ENCODE results near the gene SMIM20.

DNA sequence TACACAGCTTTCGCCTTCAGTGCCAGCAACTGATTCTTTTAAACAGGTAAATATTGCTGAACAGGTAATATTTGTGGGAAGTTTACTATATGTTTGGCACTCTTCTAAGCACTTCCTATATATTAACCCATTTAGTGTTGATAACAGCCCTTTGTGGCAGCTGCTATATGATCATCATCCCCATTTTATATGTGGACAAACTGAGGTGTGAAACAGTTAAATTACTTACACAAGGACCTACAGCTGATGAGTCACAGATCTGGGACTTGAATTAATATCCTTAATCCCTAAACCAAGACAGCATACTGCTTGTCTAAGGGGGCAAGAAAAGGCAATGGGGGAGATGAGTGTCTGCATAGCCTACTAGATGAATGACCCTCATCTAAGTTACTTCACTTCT, 2.9 kb downstream of the SMIM20 start:
- TF ChIP-seq, protein P1, sequence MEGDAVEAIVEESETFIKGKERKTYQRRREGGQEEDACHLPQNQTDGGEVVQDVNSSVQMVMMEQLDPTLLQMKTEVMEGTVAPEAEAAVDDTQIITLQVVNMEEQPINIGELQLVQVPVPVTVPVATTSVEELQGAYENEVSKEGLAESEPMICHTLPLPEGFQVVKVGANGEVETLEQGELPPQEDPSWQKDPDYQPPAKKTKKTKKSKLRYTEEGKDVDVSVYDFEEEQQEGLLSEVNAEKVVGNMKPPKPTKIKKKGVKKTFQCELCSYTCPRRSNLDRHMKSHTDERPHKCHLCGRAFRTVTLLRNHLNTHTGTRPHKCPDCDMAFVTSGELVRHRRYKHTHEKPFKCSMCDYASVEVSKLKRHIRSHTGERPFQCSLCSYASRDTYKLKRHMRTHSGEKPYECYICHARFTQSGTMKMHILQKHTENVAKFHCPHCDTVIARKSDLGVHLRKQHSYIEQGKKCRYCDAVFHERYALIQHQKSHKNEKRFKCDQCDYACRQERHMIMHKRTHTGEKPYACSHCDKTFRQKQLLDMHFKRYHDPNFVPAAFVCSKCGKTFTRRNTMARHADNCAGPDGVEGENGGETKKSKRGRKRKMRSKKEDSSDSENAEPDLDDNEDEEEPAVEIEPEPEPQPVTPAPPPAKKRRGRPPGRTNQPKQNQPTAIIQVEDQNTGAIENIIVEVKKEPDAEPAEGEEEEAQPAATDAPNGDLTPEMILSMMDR (IDR thresholded peaks at IDR 0.05) = no peak
- no peak for TF ChIP-seq ZFX (IDR thresholded peaks at IDR 0.05; ENCODE audit: borderline replicate concordance)

All from 22Rv1 (cell line).